ENCODE results near the gene BTF3. TPM values are rescaled to one million over a fixed set of nuclear protein-coding genes. Genes with fewer than 3 reads are reported as not detected.
A peak's percentile ranks its signal among the peaks of the same experiment; 100 is the strongest.

The BTF3 gene
- total and polyA plus RNA-seq, 9 of the 15 experiments (the other 6 are each of a cell fraction or from before 2014, with no cell fraction given): 534 to 1,637 (median 848) TPM

- TF ChIP-seq ZBTB7A (IDR thresholded peaks at IDR 0.05; ENCODE audit: borderline replicate concordance, control insufficient read depth, low read depth, low read length) (no peak), SRSF9 (IDR thresholded peaks at IDR 0.05; ENCODE audit: borderline replicate concordance, low read depth, low read length) (no peak), FOXP4 (CRISPR knock-in tag; IDR thresholded peaks at IDR 0.05; ENCODE audit: borderline replicate concordance) (no peak), MGA (IDR thresholded peaks at IDR 0.05) (peak; percentile 89), GMEB1 (CRISPR knock-in tag; IDR thresholded peaks at IDR 0.05) (no peak), E2F3 (CRISPR knock-in tag; IDR thresholded peaks at IDR 0.05) (no peak), FOXO4 (CRISPR knock-in tag; IDR thresholded peaks at IDR 0.05) (no peak), NRF1 (conservative IDR thresholded peaks at IDR 0.05 in 1 of 2, IDR thresholded peaks at IDR 0.05 in 1 of 2) (peak; percentile 39 to 59; a peak in 3 of 4 replicates), TCF7 (IDR thresholded peaks at IDR 0.05; ENCODE audit: borderline replicate concordance) (no peak), MXI1 (IDR thresholded peaks at IDR 0.05; ENCODE audit: low read depth, low read length) (no peak)
These were observed 49.6 kb upstream of the BTF3 start, which contains the start of gene FOXD1 (continued) for GRCh38 chr5:73448463-73449136.
